IPS-18c (cell line): ENCODE results near the gene IL13RA1.
A peak's percentile ranks its signal among the peaks of the same experiment; 100 is the strongest.

Experiments used
- H3K4me3 ChIP-seq: 2 replicates; pipeline ENCODE4 v1.7.0; 2013; ENCODE audit warnings: low read depth, mild to moderate bottlenecking, low read length, moderate library complexity; ENCODE audit not compliant: insufficient read depth
- H3K9me3 ChIP-seq: one replicate; pipeline ENCODE4 v1.6.1; 2013; ENCODE audit warnings: mild to moderate bottlenecking, low read length, moderate library complexity; ENCODE audit not compliant: control insufficient read depth, insufficient read depth

IL13RA1 gene

GRCh38 chrX:118825227-118825626, 97.8 kb downstream of the IL13RA1 start:
- H3K4me3 ChIP-seq: no peak overlapping the region
- H3K9me3 ChIP-seq: peaks cover 8% of the 10 kb centered on the region

DNA sequence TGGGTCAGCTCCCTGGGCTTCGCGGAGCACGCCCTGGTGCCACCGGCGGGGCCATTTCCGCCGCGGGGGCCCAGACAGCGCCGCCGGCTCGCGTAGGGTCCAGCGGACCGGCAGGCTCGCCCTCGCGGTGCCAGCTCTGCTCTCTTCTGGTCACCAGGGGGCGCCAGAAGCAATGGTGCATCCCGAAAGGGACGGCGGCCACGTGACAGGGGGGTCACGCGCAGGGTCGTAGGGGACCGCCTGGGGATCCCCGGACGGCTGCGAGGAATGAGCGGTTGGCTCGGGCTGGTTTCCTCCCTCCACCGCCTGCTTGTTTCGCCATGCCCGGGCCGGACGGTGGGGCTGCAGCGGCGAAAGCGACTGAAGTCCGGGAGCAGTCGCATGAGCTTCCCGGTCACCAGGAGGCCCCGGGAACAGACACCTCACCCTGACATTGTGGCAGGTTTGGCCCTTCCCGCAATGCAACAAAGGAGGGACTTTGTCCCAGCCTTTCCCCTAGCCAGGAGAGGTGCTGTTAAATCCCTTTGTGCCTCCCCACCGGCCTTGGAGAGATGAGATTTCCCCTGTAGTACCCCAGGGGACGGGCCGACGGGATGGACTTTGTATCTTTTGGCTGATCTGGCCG, 112.0 kb downstream of the IL13RA1 start:
- Histone ChIP-seq H3K9me3 (no peaks in the 10 kb centered on the region), H3K4me3 (peak overlapping the region; percentile 66)
